Activated CD8-positive, alpha-beta T cell treated with anti-CD3 and anti-CD28 coated beads for 36 hours (primary cell): Measurements from ENCODE around the gene PDLIM7. TPM values are rescaled to one million over a fixed set of nuclear protein-coding genes. Genes with fewer than 3 reads are reported as not detected.

Experiments used
- ATAC-seq: fragments of 200-7000 bp; cut with Tn5 transposase; one replicate; pipeline ENCODE4 v1.10.0; 2021; ENCODE audit warnings: mild to moderate bottlenecking, moderate library complexity
- CTCF ChIA-PET: fragments of 350-600 bp; sonication (Branson Sonifier 250); formaldehyde crosslinking; loops from one replicate; lab custom pipeline; 2021; ENCODE audit warnings: antibody characterized with exemption; lab: Charles Lee
- POLR2A ChIA-PET: fragments of 350-600 bp; sonication (Branson Sonifier 250); formaldehyde crosslinking; loops from one replicate; lab custom pipeline; 2021; ENCODE audit warnings: antibody characterized with exemption; lab: Charles Lee
- DNase-seq: peaks from one replicate; pipeline ENCODE4 v3.0.0-alpha.2; 2020
- H3K27ac Mint-ChIP-seq: one replicate; pipeline ENCODE4 v1.8.0; 2021; ENCODE audit warnings: mild to moderate bottlenecking, mixed read lengths
- H3K27me3 Mint-ChIP-seq: one replicate; pipeline ENCODE4 v1.8.0; 2021; ENCODE audit warnings: mixed read lengths
- H3K36me3 Mint-ChIP-seq: one replicate; pipeline ENCODE4 v1.8.0; 2021; ENCODE audit warnings: low read depth, mixed read lengths
- H3K4me1 Mint-ChIP-seq: one replicate; pipeline ENCODE4 v1.8.0; 2021; ENCODE audit warnings: low read depth, mixed read lengths
- H3K4me3 Mint-ChIP-seq: one replicate; pipeline ENCODE4 v1.8.0; 2021; ENCODE audit warnings: mild to moderate bottlenecking, moderate library complexity, mixed read lengths
- H3K9me3 Mint-ChIP-seq: one replicate; pipeline ENCODE4 v1.8.0; 2021; ENCODE audit warnings: mixed read lengths
- intact Hi-C: fragments of 100-400 bp; cut with micrococcal nuclease; formaldehyde crosslinking; loops from one replicate; pipeline ENCODE4 v1.10.0; 2022
- total RNA-seq, 2 experiments: library from RNA; stranded (reverse); gene quantifications; one replicate each; pipeline ENCODE4 v1.2.3, GENCODE V29; 2021
- TF ChIP-seq, protein P1 (sequence below): fragments of 200-600 bp; IDR thresholded peaks from one replicate; pipeline ENCODE4 v1.8.0; 2022; ENCODE audit warnings: antibody characterized with exemption, mild to moderate bottlenecking

PDLIM7 gene
- total RNA-seq, 2 experiments from 2014 or later: 68.4 to 73.0 TPM

DNA sequence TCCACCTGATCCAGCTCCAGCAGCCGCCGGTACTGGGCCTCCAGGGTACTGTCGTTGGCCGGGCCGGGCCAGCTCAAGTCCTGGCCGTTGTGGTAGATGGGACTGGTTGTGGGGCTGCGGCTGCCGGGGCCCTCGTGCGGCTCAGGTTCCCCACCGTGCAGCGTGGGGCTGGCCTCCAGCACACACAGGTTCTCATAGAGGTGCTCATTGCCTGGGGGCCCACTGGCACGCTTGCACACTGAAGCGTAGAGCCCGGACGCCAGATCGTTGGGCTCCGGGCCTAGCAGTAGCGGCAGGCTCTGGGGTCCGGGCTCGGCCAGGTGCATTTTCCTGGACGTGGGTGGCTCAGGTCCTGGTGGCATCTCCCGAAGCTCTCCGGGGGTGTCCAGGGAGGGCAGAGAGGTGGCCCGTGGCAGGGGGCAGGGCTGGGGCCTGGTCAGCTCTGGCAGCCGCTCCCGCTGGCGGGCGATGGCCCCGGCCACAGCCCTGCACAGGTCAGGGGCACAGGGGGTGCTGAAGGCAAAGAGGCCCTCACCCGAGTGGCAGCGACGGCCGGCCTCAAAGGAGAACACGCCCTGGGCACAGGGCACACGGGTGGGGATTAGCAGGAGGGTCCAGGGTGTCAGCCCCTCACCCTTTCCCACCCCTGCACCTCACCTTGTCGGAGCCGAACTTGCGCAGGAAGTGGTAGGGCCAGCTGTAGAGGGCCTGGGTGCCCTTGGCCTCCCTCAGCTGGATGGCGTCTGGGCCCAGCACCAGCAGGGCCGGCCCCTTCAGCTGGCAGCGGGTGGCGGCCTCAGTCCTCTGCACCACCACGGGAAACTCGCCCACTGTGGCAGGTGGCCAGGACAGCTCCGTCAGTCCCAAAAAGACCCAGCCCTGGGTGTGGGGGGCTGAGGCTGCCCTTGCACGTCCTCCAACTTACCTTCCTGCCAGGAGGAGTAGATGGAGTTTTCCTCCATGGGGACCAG lies 7.0 kb upstream of the PDLIM7 start:
- TF ChIP-seq, protein P1, sequence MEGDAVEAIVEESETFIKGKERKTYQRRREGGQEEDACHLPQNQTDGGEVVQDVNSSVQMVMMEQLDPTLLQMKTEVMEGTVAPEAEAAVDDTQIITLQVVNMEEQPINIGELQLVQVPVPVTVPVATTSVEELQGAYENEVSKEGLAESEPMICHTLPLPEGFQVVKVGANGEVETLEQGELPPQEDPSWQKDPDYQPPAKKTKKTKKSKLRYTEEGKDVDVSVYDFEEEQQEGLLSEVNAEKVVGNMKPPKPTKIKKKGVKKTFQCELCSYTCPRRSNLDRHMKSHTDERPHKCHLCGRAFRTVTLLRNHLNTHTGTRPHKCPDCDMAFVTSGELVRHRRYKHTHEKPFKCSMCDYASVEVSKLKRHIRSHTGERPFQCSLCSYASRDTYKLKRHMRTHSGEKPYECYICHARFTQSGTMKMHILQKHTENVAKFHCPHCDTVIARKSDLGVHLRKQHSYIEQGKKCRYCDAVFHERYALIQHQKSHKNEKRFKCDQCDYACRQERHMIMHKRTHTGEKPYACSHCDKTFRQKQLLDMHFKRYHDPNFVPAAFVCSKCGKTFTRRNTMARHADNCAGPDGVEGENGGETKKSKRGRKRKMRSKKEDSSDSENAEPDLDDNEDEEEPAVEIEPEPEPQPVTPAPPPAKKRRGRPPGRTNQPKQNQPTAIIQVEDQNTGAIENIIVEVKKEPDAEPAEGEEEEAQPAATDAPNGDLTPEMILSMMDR: no peak
- H3K9me3 Mint-ChIP-seq: no peaks in the 10 kb centered on the region
- DNase-seq (no peak), ATAC-seq (no peak)
- H3K4me1 Mint-ChIP-seq: peaks cover 3% of the 10 kb centered on the region
- CTCF ChIA-PET: interaction anchor here (0.6 to 6.0 kb wide), 3 partner anchors 115 to 186 kb away, joined by 3 to 59 read pairs (median 3); no protein-coding TSS in a partner anchor
- H3K4me3 Mint-ChIP-seq: no peak overlapping the region
- intact Hi-C loops: no loop called here
- no peak overlapping the region for H3K27ac Mint-ChIP-seq
- POLR2A ChIA-PET: interaction anchor here (0.9 to 1.0 kb wide), 2 partner anchors 33 to 59 kb away, joined by 3 read pairs; no protein-coding TSS in a partner anchor
- H3K27me3 Mint-ChIP-seq: peaks cover 4% of the 10 kb centered on the region
- no peaks in the 10 kb centered on the region for H3K36me3 Mint-ChIP-seq

GRCh38 chr5:177503351-177504085 lies 6.1 kb upstream of the PDLIM7 start:
- DNase-seq (no peak), ATAC-seq (no peak)
- Mint-ChIP-seq H3K36me3 (no peaks in the 10 kb centered on the region), H3K27ac (no peak overlapping the region), H3K27me3 (peaks cover 8% of the 10 kb centered on the region), H3K4me1 (peaks cover 4% of the 10 kb centered on the region), H3K9me3 (no peaks in the 10 kb centered on the region), H3K4me3 (no peak overlapping the region)
- ChIA-PET POLR2A (interaction anchor here (0.9 to 1.9 kb wide), 3 partner anchors 12 to 49 kb away, joined by 3 to 9 read pairs (median 3); no protein-coding TSS in a partner anchor), CTCF (interaction anchor here (0.6 to 6.0 kb wide), 8 partner anchors 10 to 194 kb away, joined by 3 to 65 read pairs (median 30); partner anchors contain the start of genes DDX41 and DOK3)
- TF ChIP-seq, protein P1: no peak
- intact Hi-C loops: no loop called here

- peaks cover 11% of the 10 kb centered on the region for H3K27me3 Mint-ChIP-seq
- TF ChIP-seq, protein P1: no peak
- no peaks in the 10 kb centered on the region for H3K36me3 Mint-ChIP-seq
- H3K9me3 Mint-ChIP-seq: no peaks in the 10 kb centered on the region
- H3K27ac Mint-ChIP-seq: no peak overlapping the region
- ChIA-PET POLR2A (interaction anchor here (0.9 to 1.9 kb wide), 3 partner anchors 12 to 48 kb away, joined by 3 to 9 read pairs (median 6); no protein-coding TSS in a partner anchor), CTCF (interaction anchor here (1.3 to 6.0 kb wide), 10 partner anchors 10 to 193 kb away, joined by 3 to 65 read pairs (median 30); partner anchors contain the start of genes DDX41 and DOK3)
- H3K4me3 Mint-ChIP-seq: no peak overlapping the region
- intact Hi-C loops: no loop called here
- ATAC-seq (no peak), DNase-seq (no peak)
- H3K4me1 Mint-ChIP-seq: peaks cover 9% of the 10 kb centered on the region
Observed at GRCh38 chr5:177502886-177503285, 5.5 kb upstream of the PDLIM7 start.

DNA sequence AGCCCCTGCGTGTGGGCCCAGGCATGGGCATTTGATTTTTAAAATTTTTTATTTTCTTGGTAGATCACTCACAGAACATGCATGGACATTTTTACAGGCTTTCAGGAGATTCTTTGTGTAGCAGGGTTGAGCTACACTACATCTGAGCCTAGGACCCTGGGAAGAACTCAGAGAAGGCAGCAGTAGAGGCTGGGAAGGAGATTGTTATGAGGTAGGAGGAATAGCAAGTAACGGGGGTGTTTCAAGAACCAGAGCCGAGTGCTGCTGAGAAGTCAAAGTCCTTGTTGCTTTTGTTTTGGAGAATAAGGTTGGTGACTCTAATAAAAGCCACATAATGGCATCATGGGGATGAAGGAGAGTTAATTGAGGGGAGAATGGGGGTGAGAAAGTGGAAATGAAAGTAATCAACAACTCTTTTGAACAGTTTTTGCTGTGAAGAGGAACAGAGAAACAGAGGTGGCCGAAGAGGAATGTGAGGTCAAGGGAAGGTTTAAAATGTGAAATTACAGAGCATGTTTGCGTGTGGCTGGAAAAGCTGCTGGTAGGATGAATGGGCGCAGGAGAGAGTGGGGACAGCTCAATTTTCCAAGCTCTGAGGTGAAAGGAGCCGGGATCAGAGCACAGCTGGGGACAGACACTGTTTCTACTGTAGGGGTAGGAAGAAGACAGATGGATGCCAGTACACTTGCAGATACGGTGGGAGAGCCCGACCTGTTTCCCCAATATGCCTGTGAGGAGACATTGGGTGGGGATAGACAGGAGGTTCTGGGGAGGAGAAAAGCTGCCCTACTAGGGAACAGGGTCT lies 4.7 kb upstream of the PDLIM7 start:
- Mint-ChIP-seq H3K4me1 (peaks cover 11% of the 10 kb centered on the region), H3K36me3 (no peaks in the 10 kb centered on the region), H3K27ac (no peak overlapping the region), H3K4me3 (no peak overlapping the region), H3K9me3 (no peaks in the 10 kb centered on the region), H3K27me3 (peaks cover 11% of the 10 kb centered on the region)
- intact Hi-C loops: no loop called here
- no peak for DNase-seq
- TF ChIP-seq, protein P1: no peak
- POLR2A ChIA-PET: interaction anchor here (0.9 to 1.9 kb wide), 8 partner anchors 8 to 47 kb away, joined by 3 to 9 read pairs (median 3); no protein-coding TSS in a partner anchor
- no peak for ATAC-seq
- CTCF ChIA-PET: interaction anchor here (0.6 to 6.0 kb wide), 37 partner anchors 9 to 388 kb away, joined by 3 to 65 read pairs (median 6); partner anchors contain the start of genes DBN1, DDX41, DOK3 and MXD3
